Endometrium (tissue), 2 donors: Measurements from ENCODE around the gene CACUL1.

Experiments used
- FAIRE-seq: peaks from 2 replicates; lab custom pipeline; 2012; peaks lifted over from hg19 to GRCh38; lab: Jason Lieb, UNC
- donor health status: control.
- donor health status: control.

The CACUL1 gene

GRCh38 chr10:118732245-118733165 is 22.3 kb downstream of the CACUL1 start:
- FAIRE-seq: no peak

- FAIRE-seq: no peak
Measured at GRCh38 chr10:118730756-118731456, 23.9 kb downstream of the CACUL1 start.

DNA sequence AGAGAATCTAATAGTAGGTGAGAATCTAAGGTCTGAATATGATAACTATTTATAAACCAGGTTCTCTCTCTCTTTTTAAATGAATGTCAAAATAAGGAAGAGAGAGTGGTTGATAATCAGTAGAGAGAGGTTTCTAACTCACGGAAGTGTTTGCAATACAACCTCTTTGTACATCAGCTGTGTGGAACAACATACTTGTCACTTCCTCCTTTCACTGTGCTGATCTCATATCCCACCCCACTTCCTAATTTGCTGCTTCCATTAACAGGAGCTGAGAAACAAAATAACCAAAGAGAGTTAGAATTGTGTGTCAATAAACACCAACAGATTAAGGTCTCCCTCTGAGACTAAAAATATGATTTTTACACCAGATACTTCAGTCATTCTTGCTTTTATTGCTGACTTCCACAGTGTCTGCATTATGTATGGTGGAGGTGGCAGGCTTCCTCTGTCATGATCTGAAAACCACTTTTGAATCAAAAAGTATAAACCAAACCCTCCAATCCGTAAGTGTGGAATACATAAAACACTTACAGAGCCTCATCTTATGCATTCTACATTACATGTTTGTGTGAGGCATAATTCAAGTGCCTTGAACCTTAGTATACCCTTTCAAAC is 25.0 kb downstream of the CACUL1 start:
- FAIRE-seq: no peak

DNA sequence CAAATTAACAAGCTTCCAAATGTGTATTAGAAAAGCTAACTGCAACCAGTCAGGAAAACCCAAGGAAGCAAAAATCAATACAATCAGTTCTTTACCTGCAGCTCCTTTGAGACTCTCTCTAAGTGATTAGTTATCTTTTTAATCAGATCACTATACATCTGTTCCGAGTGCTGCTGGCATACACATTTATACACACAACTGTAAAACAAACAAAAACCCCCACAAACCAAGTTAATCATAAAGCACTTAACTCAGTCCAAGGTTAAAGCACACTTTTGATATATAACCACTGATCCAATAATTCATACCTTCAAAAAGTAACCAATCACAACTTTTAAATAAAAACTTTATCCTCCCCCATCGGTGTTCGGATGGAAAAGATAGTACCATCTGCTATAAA is 25.6 kb downstream of the CACUL1 start:
- no peak for FAIRE-seq

- FAIRE-seq: peak; percentile 99
Measured at GRCh38 chr10:118725886-118726500, 28.8 kb downstream of the CACUL1 start.

DNA sequence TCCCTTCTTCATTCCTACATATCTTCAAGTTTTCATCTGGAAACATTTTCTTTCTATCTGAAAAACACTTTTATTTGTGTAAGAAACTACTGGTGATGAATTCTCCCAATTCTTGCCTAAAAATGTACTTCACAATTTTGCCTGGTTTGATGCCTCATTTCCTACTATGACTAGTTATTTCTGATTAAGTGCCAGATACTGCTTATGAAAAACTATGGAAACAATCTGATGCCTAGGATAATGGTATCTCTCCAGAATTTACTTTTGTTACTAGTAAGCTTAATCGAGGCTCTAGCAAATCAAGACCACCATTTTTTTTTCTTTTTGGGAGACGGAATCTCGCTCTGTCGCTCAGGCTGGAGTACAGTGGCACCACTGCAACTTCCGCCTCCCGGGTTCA is 31.3 kb downstream of the CACUL1 start:
- no peak for FAIRE-seq

GRCh38 chr10:118721539-118721876 is 33.3 kb downstream of the CACUL1 start:
- FAIRE-seq: no peak

- peak; percentile 93 for FAIRE-seq
Measured at GRCh38 chr10:118720685-118721538, 33.9 kb downstream of the CACUL1 start.

- no peak for FAIRE-seq
Measured at GRCh38 chr10:118714366-118714765, 40.4 kb downstream of the CACUL1 start.

DNA sequence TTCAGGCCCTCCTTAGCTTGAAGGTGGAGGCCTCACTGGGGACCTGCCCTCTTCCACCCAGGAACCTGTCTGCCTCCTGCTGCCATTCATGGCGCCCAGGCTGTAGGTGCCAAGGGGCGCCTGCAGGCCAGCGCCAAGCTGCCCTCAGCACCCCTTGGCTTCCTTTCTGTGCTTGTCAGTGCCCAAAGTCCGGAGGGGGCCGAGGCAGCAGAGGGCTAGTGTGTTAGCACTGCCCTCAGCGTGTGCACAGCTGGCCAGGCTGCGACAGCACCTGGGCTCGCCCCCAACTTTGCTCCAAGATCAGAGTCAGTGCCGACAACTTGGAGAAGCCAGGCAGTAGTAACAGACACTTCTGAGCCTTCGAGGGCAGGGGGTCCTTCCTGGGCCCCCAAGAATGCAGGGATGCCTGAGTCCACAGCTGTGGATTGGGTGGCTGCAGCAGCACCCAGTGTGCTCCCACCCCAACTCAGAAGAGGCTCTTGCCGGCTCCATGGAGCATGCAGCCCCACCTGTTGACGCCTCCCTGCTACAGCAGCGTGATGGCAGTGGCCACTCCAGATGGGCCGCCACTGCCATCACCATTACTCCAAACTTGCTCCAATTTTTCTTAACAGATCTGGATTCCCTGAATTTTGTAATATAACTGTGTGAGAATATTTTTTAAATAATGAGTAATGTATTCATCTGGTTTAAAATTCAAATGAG is 41.7 kb downstream of the CACUL1 start:
- FAIRE-seq: no peak

- no peak for FAIRE-seq
Measured at GRCh38 chr10:118712080-118712479, 42.7 kb downstream of the CACUL1 start.

- FAIRE-seq: no peak
Measured at GRCh38 chr10:118710487-118710886, 44.3 kb downstream of the CACUL1 start.

GRCh38 chr10:118708571-118708970 is 46.2 kb downstream of the CACUL1 start:
- no peak for FAIRE-seq

GRCh38 chr10:118704711-118705110 is 50.1 kb downstream of the CACUL1 start:
- no peak for FAIRE-seq

DNA sequence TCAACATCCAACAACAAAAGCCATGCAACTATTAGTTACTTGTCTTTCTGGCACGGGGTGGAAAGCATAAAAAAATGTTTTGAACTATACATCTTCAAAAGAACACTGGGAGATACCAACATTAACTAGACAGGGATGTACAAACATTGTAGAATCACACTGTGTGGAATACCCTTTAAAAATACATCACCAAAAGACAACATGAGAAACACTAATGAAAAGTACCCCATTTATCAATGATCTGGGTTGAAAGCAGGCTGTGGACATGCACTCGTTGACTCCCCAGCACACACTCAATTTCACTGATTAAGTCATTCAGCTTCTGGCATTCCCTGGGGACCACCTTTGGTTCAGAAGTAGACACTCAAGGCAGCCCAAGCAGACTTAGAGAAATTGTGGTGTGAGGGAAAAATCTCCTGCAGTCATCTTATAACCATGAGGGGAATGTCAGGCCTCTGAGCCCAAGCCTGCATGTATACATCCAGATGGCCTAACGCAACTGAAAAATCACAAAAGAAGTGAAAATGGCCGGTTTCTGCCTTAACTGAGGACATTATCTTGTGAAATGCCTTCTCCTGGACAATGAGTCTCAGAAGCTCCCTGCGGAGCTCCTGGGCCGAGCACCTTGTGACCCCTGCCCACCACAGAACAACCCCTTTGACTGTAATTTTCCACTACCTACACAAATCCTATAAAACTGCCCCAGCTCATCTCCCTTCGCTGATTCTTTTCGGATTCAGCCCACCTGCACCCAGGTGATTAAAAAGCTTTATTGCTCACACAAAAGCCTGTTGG is 53.0 kb downstream of the CACUL1 start:
- no peak for FAIRE-seq

DNA sequence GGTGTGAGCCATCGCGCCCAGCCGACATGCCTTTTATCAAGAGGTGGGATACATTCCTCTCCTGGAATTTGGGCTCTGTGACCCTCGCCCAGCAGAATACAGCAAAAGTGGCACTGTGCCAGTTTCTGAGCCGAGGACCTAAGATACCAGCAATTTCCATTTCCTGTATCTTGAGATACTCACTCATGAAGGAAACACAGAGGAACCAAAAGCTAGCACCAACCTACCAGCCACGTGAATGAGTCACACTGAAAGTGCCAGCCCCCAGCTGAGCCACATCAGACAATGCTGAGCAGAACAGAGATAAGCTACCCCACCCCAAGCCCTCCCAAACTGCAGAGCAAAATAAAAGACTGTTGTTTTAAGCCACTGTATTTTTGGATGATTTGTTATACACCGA is 56.3 kb downstream of the CACUL1 start:
- no peak for FAIRE-seq

DNA sequence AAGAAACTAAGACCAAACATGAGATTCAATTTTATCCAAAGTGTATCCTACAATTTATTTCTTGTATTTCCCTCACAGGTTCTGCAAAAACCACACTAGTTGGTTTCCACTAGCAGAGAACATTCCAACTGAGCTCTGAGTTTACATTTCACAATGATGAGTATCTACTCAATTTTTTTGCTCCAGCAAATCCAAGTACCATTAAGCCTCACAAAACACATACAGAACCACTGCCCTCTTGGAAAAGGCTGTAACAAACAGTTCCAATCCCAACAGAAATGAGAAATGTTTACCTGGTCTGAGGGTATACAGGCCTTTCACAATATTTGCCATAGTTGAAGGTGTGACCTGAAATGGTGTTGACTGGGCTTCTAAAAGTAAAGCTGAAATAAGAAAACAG is 59.9 kb downstream of the CACUL1 start:
- FAIRE-seq: no peak

DNA sequence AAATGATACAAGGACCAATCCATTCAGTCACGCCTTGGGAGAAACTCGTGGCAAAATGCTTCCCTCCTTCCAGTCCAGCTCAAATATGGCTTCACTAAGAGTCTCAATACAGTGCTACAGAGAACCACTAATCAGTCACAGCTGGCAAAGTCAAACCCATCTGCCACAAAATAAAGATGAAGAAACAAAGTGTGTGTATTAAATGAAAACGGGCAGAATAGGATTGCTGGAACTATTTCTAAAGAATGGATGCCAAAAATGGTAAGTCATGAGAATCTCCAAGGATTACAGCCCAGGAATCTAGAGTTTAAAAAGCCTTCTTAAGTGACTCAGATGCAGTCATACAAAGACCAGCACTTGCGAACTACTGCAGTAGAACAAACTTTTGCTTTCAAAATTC is 61.9 kb downstream of the CACUL1 start:
- no peak for FAIRE-seq

DNA sequence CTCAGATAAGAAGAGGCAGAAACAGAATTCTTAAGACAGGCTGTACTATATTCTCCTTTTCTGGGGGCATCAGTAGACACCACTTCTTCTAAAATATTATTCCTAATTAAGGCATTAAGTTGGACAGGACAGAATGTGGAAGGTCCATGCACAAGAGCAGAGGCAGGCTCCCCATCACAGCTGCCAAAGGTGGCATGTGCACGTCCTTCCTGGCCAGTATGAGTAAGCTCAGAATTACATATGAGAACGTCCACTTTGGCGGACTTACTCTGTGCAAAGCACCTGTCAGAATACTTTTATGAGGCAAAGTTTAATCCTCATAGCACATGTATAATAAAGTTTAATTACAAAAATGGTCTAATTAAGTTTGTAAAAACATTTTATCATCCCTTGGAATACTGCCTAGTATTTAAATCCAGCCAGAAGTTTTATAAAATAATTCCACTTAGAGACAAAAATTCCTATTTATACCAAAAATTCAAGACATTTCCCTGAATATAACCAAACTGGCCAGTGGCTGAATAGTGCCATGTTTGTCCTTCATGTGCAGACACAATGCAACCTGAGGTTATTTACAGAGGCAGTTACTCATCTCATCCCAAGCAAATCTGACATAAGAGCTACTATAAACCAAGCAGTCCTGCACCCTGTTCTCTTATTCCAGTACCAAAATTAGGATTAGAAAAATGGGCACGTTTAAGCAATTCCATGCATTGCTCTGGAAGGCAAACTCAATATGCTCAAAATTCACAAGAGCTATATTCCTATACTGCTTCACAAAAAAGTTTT is 65.5 kb downstream of the CACUL1 start:
- no peak for FAIRE-seq
